Colonic mucosa (tissue), 4 donors: Measurements from ENCODE around the gene POC1A. TPM values are rescaled to one million over a fixed set of nuclear protein-coding genes. Genes with fewer than 3 reads are reported as not detected.
"Not testable (repeated sequence)": the region's sequence is repeated elsewhere in the genome, so short reads cannot be mapped to it uniquely, and the experiment has no call there.

ENCODE experiments used
- DNase-seq: peaks from one replicate; pipeline ENCODE4 v3.0.0-alpha.2; 2020
- H3K27ac ChIP-seq: fragments of 200-600 bp; one replicate; pipeline ENCODE4 v1.8.0; 2021
- H3K27me3 ChIP-seq: fragments of 200-600 bp; one replicate; pipeline ENCODE4 v1.8.0; 2021
- H3K36me3 ChIP-seq: fragments of 200-600 bp; one replicate; pipeline ENCODE4 v1.8.0; 2021
- H3K4me1 ChIP-seq: fragments of 200-600 bp; one replicate; pipeline ENCODE4 v1.8.0; 2021; ENCODE audit warnings: mild to moderate bottlenecking
- H3K4me3 ChIP-seq: fragments of 200-600 bp; one replicate; pipeline ENCODE4 v1.8.0; 2021
- H3K9ac ChIP-seq, 2 donors: one replicate each; pipeline ENCODE4 v1.7.0; 2013; ENCODE audit warnings: control low read depth in 2 of 2, low read depth in 2 of 2, low read length in 2 of 2
- H3K9me3 ChIP-seq: fragments of 200-600 bp; one replicate; pipeline ENCODE4 v1.8.0; 2021
- CTCF ChIP-seq: fragments of 200-600 bp; IDR thresholded peaks from one replicate; pipeline ENCODE4 v1.8.0; 2022; ENCODE audit warnings: antibody characterized with exemption, mild to moderate bottlenecking
- intact Hi-C: fragments of 100-400 bp; cut with DNase I; formaldehyde crosslinking; loops from one replicate; pipeline ENCODE4 v1.14.1; 2022
- total RNA-seq, 2 donors: library from RNA; stranded (reverse); fragmentation: NEBNext Ultra II Directional in 1 of 2; extraction: Animal tissue kit (Norgen Biotek cat#: 25700) in 1 of 2; gene quantifications; one replicate each; pipeline ENCODE4 v1.2.1, GENCODE V29; 2021
- donor health status: healthy.
- donor health status: DM: no; HTN: no; CAD: no.
- donor health status: DM: no; HTN: no; CAD: no.

POC1A gene
- total RNA-seq, 2 donors from 2014 or later = 7.6 to 33.7 TPM

- no peak for TF ChIP-seq CTCF
- no peaks in the 10 kb centered on the region for H3K36me3 ChIP-seq
Measured at GRCh38 chr3:52159503-52159902, 5.3 kb upstream of the POC1A start.

GRCh38 chr3:52155912-52156311, 1.7 kb upstream of the POC1A start:
- no peak overlapping the region for H3K4me3 ChIP-seq
- no peaks in the 10 kb centered on the region for H3K36me3 ChIP-seq
- H3K9me3 ChIP-seq = no peaks in the 10 kb centered on the region
- no peak overlapping the region for H3K27ac ChIP-seq
- H3K4me1 ChIP-seq = peaks cover 14% of the 10 kb centered on the region
- TF ChIP-seq CTCF = no peak
- H3K27me3 ChIP-seq = no peaks in the 10 kb centered on the region
- no peak overlapping the region for H3K9ac ChIP-seq
- DNase-seq = no peak
- intact Hi-C loops = loop anchor here (5.0 to 10.0 kb wide), 2 partner anchors 36 to 59 kb away; no protein-coding TSS in a partner anchor

More at GRCh38 chr3:52159503-52159902, 5.3 kb upstream of the POC1A start:
- no peak overlapping the region for H3K9ac ChIP-seq
- intact Hi-C loops = loop anchor here (5.0 to 10.0 kb wide), 2 partner anchors 33 to 55 kb away; no protein-coding TSS in a partner anchor
- H3K27me3 ChIP-seq = no peaks in the 10 kb centered on the region
- H3K4me3 ChIP-seq = no peak overlapping the region
- H3K9me3 ChIP-seq = no peaks in the 10 kb centered on the region
- no peak overlapping the region for H3K27ac ChIP-seq
- H3K4me1 ChIP-seq = peaks cover 4% of the 10 kb centered on the region
- no peak for DNase-seq

GRCh38 chr3:52153389-52154096, 680 bp downstream of the POC1A start:
- Histone ChIP-seq H3K9ac (peak overlapping the region; percentile 47 to 60), H3K4me3 (peak overlapping the region; percentile 67), H3K9me3 (no peaks in the 10 kb centered on the region), H3K4me1 (peaks cover 14% of the 10 kb centered on the region), H3K36me3 (no peaks in the 10 kb centered on the region), H3K27ac (peak overlapping the region; percentile 81), H3K27me3 (no peaks in the 10 kb centered on the region)
- intact Hi-C loops = loop anchor here (10.0 kb wide), 1 partner anchor 61 kb away; no protein-coding TSS in a partner anchor
- no peak for TF ChIP-seq CTCF
- peak; percentile 86 for DNase-seq

GRCh38 chr3:52151991-52152390, 2.2 kb downstream of the POC1A start:
- not testable (repeated sequence) for H3K9me3 ChIP-seq, H3K27ac ChIP-seq, H3K9ac ChIP-seq, H3K4me3 ChIP-seq, H3K36me3 ChIP-seq, H3K27me3 ChIP-seq, DNase-seq
- H3K4me1 ChIP-seq = peaks cover 14% of the 10 kb centered on the region
- intact Hi-C loops = loop anchor here (10.0 kb wide), 1 partner anchor 63 kb away; no protein-coding TSS in a partner anchor

GRCh38 chr3:52150860-52151259, 3.4 kb downstream of the POC1A start:
- Histone ChIP-seq H3K4me1 (peaks cover 14% of the 10 kb centered on the region), H3K36me3 (no peaks in the 10 kb centered on the region), H3K4me3 (no peak overlapping the region), H3K9ac (no peak overlapping the region), H3K27me3 (no peaks in the 10 kb centered on the region), H3K27ac (no peak overlapping the region), H3K9me3 (no peaks in the 10 kb centered on the region)
- no peak for TF ChIP-seq CTCF
- intact Hi-C loops = loop anchor here (10.0 kb wide), 1 partner anchor 64 kb away; no protein-coding TSS in a partner anchor
- DNase-seq = no peak

- no peak for TF ChIP-seq CTCF
- Histone ChIP-seq H3K4me3 (no peak overlapping the region), H3K4me1 (peaks cover 14% of the 10 kb centered on the region), H3K9me3 (no peaks in the 10 kb centered on the region), H3K27me3 (no peaks in the 10 kb centered on the region), H3K27ac (no peak overlapping the region), H3K36me3 (no peaks in the 10 kb centered on the region), H3K9ac (no peak overlapping the region)
- DNase-seq = no peak
- intact Hi-C loops = loop anchor here (10.0 kb wide), 1 partner anchor 64 kb away; no protein-coding TSS in a partner anchor
Measured at GRCh38 chr3:52150357-52150756, 3.9 kb downstream of the POC1A start.
